GOT3 (cell line): ENCODE measurements around the gene COTL1.

Source experiments
- DNase-seq: peaks from one replicate; lab custom pipeline; 2025; ENCODE audit warnings: mixed read lengths; lab: John Stamatoyannopoulos, UW

The COTL1 gene

DNA sequence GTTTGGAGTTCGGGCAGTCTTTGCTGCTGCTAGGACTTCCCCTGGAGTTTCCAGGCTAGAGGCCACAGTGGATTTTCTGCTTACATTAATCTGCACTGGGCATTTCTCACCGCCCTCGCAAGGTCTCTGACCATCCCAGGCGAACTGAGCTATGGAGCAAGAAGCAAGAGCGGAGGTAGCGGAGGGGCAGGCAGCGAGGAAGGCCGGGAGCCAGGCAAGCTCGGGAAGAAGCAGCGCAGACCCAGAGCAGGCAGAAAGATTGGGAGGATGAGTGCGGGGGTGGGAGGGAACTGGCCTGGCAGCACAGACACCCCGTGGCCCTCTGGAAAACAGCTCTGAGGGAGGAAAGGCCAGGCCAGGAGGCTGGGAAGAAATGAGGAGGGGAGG lies 3.8 kb downstream of the COTL1 start:
- DNase-seq, result no peak

DNA sequence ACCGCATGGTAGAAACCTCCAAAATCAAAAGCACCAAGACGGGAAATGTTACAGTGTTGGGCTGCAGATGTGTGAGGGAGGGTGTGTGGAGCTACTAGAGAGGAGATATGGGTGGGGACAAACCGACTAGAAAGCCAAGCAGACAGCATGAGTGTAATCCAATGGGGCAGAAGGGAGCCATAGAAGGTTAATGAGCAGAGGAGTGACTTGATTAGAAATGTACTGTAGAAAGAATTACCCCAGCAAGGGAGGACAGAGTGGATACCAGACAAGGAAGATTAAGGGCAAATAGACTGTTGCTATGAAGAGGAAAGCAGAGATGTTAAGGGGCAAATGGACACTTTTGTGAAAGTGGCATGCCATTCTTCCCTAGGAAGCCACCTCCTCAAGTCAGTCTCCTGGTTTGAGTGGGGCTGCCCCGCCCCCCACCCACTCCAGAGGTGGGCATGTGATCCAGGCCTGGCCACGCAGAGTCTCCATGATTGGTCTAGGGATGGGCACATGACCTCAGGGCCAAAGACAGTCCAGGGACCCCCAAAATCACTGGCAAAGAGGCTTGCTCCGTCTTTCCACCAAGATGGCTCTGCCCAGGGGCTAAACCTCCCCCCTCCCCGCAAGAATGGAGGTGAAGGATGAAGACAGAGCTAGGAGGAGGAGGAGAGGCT lies 4.3 kb downstream of the COTL1 start:
- DNase-seq, result no peak

DNA sequence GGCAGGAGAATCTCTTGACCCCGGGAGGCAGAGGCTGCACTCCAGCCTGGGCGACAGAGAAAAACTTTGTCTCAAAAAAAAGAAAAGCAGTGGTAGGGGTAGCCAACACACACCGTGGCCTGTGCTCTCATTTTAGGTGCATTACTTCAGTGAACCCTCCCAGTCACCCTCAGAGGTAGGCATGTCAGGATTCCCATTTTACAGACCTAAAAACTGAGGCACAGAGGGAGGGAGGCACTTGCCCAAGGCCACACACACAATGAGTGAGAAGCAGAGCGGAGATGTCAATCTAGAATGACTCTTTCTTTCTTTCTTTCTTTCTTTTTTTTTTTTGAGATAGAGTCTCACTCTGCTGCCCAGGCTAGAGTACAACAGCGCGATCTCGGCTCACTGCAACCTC lies 5.2 kb downstream of the COTL1 start:
- no peak for DNase-seq

DNA sequence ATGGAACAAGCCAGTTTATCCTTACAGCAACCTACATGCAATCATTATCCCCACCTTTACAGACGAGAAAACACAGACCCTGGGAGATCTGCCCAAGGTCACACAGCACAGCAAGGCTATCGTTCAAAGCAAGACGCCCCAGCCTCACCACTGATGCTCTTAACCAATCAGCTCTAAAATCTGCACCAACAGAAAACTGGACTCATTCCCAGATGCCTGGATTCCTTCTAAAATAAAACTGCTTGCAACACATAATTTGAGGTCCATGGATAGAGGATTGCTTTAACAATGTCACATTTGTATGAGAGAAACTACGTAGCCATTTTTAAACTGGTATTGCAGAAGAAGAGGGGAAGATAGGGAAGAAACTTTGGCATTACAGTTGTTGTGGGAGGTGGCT lies 6.8 kb downstream of the COTL1 start:
- DNase-seq, result no peak

DNA sequence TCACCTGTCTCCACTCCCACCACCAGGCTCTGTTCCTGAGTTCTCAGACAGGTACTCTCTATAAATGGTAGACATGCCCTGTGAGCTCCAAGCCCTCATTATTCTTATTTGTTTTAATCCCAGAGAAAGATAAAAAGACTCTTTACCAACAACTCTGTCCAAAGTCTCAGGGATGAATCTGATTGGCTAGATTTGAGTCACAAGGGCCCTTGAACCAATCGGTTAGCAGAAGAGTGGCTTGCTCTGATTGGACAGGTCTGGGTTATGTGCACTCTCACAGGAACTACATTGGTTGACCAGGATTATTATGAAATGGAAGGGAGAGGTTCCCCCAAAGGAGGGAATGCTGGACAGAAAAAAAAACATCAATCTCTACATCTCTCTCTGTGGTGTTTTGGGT lies 7.5 kb downstream of the COTL1 start:
- no peak for DNase-seq

DNA sequence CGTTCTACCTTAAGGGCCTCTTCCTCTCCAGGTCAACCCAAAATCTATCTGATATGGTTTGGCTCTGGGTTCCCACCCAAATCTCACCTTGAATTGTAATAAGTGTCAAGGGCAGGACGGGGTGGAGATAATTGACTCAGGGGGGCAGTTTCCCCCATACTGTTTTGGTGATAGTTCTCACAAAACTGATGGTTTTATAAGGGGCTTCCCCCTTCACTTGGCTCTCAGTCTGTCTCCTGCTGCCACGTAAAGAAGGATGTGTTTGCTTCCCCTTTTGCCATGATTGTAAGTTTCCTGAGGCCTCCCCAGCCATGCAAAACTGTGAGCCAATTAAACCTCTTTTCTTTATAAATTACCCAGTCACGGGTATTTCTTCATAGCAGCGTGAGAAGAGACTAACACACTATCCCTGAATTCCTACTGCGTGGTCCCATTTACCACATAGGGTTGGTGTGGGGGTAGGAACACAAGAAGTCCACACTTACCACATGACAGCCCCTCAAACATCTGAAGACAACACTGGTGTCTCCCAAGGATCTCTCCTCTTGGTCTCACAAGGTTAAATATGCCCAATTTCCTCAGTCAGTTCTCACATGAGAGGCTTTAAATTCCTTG lies 8.2 kb downstream of the COTL1 start:
- no peak for DNase-seq

DNA sequence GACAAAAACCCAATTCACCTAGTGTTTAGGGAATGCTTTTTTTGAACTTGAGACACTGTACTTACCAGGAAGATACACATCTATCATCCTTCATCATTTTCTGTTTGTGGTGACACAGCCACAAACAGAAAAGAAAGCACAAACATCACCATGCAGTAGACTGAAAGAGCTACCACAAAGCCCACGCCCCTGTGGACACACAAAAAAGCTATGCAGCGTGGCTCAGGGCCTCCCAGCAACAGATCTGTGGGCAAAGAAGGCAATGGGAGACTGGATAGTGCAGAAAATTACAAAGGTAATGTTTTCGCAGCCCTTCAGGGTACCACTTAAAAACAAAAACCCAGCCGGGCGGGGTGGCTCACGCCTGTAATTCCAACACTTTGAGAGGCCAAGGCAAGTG lies 9.6 kb downstream of the COTL1 start:
- no peak for DNase-seq

DNA sequence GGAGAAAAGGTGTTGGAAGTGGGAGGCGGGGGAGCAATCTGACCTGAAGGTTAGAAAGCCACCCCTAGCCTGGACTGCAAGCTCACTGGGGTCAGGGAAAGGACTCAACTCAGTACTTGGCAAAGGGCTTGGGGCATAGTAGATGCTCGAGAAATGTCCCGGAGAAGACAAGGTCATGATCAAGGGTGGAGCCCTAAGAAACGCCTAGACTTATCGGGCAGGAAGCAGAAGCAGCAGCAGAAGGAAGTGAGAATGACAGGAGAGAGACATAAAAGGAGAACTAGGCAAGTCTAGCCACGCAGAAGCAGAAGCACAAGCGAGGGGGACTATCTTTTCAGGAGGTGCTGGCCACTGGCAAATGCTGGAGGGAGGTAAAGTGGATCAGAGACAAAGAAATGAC lies 10.2 kb downstream of the COTL1 start:
- DNase-seq, result no peak

DNA sequence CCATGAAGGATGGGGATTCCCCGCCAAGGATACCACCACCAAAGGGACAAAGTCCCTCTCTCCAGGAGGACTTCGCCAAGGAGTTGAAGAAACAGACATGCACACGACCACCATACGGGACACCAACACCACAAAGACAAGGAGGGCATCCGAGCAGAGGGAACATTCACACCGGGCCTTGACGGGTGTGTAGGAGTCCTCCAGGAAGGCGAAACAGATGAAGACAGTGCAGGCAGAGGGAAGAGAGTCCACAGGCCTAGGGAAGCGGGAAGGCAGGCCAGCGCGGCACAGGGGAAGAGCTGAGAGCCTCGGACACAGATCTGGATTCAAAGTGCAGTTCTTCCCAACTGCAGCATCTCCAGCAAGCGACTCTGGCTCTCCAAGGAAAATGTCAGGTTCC lies 10.8 kb downstream of the COTL1 start:
- DNase-seq, result no peak

DNA sequence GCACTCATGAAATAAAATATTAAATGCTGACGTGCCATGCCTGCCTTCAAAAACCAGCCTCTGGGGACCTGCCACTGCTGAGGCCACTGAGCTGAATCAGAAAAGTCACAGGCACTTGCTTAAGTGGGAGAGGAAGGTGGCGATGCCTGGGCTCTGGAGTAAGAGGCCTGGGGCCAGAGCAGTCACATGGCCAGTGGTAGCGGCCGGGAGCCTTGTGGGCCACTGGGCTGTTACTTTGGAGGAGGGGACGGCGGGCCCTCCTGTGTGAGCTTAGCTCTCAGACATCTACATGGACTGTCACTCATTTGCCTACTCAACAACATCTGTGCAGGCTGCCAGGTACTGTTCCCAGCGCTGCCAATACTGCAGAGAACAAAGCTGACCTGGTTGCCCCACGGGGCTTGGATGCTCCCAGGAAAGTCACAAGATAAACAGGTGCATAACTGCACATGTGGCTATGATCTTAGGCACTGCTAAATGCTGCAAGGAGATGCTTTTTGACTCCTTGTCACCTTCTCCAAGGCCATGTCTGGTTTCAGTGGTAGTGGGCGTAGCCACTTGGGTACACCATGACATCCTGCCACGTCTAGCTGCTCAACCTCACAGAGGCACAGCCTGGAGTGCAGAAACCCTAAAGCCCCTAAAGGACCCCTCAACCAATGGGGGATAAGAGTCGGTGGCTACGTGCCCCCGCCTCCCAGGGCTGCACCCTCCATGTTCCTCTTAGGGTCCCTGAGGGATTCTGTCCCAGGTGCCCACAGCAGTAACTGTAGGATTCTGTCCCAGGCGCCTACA lies 11.6 kb downstream of the COTL1 start:
- DNase-seq, result no peak

DNA sequence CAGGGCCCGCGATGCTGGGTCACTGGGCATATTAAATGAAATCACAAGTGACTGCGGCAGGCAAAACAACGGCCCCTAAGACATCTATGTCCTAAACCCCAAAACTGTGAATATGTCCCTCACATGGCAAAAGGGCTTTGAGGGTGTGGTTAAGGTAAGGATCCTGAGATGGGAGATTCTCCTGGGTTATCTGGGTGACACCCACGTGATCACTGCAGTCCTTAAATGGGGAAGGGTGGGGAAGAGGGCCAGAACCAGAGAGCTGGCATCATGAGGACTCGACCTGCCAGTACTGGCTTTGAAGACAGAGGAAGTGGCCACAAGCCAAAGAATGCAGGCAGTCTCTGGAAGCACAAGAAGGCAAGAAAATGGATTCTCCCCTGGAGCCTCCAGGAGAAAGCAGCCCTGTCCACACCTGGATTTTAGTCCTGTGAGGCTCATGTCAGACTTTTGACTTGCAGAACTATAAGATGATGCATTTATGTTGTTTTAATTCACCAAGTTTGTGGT lies 12.5 kb downstream of the COTL1 start:
- no peak for DNase-seq

DNA sequence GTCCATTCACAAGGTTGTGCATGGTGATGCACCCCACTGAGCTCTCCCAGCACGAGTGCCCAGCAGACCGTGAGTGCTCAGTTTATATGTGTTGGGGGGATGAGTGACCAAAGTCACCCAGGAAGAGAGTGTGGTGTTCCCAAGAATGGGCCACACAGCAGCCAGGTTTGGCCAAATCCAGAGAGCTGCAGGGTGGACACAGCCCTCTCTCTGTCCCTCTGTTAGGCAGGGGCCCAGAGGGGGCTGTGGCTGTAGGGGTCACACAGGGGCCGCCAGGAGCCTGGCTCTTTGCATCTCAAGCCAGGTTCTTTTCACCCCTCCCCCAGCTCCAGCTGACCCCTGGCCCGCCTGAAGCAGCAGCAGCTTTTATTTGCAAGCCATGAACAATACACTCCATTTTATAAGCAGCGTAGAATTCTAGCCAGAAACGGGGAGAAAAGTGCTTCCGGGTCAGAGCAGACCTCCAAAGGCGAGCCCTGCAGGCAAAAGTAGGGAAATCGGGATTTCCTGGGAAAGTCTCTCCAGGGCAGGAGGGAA lies 13.3 kb downstream of the COTL1 start:
- no peak for DNase-seq

DNA sequence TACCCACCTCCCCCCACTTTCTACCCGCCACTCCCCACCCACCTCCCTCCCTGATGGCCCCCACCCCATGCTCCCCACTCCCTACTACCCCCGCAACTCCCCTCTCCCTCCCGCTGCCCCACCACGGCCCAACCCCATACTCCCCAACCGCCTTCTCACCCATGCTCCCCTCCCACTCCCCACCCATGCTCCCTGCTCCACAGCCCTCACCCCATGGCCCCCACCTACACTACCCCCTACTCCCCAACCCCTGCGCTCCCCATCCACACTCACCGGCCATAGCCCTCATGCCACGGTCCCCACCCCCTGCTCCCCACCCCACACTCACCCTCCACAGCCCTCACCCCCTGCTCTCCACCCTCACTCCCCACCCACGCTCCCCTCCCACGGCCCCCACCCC lies 13.9 kb downstream of the COTL1 start:
- DNase-seq, result no peak

DNA sequence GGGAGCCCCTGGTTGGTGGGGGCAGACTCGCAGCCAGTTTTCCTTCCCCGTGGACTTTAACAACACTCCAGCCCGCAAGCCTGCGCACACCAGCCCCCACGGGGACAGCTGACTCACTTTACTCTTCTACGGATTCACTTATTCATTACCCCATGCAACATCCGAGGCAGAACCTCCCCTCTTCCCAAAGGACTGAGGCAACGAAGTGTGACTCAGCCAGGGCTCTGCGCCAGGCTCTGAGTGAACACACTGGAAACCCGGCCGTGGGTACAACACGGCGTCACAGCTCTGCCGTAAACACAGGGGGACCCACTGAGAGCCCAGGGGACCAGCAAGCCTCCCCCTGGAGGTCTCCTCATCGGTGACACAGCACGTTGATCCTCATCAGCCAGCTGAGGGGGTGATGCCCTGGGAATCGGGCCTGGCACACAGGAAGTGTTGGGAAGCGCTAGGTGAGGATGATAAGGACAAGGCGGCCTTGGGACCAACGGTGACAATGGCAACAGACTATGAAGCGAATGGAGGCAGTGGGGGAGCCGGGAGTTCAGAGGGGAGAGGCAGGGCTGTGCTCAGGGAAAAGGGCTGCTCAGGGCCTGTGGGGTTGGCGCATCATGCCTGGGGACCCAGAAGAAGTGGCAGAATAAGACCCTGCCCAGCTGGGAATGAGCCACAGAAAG lies 14.6 kb downstream of the COTL1 start:
- peak; percentile 73 for DNase-seq

DNA sequence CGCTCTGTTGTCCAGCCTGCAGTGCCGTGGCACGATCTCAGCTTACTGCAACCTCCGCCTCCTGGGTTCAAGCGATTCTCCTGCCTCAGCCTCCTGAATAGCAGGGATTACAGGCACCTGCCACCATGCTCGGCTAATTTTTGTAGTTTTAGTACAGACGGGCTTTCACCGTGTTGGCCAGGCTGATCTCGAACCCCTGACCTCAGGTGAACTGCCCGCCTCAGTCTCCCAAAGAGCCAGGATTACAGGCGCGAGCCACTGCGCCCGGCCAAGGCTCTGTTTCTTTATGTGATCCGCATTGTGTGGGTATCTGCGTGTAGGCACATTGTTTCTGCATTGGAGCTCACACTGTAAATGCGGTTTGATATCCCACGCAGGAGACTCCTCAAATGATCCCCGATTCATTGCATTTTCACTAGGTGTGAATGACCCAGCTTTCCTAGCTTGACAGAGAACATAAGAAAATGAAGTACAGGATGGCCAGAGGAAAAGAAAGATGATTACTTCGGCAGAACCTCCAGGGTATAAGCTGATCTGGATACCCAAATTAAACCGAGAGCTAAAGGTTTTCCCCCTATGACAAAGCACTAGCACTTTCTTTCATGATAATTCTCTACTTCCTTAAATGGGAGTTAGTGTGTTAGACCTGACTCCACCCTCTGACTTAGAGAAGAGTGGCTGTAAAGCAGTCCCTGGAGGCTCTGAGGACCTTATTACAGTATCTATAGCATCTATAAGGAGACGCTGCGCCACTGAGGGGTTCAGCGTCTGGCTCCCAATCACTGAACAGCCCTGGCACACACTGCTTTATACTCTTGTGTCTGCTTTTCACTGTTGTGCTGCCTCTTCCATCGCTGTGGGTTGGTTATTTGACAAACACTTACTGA lies 17.3 kb downstream of the COTL1 start:
- DNase-seq, result no peak

DNA sequence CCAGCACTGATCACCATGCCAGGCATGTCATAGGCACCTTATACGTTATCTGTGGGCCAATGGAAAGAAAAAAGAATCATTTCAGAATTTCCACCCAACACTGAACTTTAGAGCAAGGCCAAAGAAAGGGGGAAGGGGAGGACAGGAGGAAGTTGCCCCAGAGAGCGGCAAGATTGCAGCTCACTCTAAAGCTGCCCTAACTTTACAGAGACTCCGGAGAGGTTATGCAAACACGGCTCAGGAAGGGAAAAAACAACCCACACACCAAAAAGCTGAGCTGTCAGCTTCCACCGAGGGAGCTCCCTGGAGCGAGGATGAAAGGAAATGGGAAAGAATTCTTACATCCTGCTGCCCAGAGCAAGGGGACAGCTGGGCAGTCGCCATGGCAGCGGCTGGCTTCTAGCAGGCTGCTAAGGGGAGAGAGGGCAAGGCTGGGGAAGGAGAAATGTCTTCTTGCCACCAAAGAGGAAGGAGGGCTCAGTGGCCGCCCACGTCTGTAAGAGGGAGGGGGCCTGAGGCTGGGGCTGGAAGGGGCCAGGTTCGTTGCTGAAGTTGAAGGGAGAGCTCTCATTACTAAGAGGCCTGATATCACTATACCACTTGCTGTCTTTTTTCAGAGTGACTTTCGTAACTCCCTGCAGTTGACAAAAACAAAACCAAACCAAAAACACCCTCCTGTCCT lies 18.2 kb downstream of the COTL1 start:
- peak; percentile 17 for DNase-seq

DNA sequence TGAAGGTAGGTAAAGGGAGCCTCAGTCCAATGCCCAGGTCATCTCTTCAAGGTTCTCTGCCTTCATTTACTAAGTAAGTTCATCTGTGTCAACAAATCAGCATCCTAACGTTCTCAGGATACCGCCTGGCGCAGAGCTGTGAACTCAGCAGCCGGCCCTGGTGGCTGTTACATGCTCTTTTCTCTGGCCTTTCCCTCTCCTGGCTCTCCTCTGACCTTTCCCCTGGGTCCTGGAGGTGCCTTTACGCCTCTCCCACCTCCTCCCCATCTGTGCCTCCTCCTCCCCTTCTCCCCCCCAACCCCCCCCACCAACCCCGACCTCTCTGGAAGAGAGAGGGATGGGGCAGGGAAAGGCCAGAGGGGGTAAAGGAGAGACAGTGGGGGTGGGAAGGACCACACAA lies 19.5 kb downstream of the COTL1 start:
- DNase-seq, result no peak

DNA sequence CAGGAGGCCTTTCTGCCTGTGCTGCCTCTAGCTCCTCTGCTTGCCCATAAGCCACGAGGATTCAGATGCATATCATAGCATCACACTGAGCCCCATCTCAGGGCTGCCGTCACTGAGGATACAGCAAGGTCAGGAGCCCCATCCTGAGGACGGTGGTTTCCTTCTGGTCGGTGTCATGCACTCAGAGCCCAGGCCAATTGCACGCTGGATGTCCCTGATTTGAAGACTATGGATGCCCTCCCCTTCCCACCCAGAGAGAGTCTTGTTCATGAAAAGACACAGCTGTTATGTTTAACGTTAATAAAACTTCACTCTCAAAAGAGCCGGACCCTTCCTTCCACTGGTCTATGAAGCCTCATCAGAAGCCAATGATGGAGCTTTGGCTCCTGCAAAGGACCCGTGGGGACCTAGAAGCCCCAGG lies 19.9 kb downstream of the COTL1 start:
- DNase-seq, result no peak

DNA sequence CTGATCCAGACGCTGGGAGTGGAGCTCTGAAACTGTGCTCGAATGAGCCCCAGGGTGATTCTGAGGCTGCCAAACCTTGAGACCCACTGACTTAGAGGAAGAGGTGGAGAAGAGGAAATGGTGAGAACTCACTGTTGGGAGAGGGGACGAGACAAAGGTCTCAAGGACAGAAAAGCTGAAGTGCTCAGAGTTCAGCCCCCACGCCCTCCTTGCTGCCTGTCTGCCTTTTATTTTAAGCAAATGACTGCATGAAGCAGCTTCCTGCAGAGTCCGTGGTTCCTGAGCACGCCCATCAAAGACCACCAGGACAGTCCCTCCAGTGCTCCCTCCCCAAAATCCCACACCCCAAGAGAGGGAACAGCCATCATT lies 20.4 kb downstream of the COTL1 start:
- no peak for DNase-seq

DNA sequence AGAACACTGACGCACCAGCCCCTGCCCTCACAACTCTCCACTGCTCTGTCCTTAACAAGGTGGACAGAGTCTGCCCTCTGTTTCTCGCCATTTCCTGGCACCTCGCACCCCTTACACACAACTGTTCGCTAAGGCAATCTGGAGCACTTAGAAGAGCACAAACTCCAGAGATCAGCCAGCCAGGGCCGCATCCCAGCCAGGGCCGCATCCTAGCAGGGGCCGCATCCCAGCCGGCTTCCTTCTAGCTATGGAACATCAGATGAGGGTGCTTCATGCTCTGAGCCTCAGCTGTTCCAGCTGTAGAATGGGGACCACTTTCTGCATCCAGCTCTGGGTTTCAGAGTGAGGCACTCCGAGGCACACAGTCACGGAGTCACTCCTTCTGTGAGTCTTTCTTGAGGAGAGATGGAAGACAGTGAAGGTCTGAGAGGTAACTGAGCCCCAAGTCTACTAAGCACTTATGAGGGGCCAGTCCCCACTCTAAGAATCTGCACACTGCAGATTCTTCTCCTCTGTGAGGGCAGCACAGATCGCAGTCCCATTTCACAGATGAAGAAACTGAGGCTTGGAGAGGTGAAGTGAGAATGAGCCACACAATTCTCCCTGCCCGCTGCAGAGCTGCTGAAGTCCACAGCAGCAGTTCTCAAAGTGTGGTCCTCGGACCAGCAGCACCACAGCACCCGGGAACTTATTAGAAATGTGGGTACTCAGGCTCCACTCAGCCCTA lies 20.9 kb downstream of the COTL1 start:
- no peak for DNase-seq
